GM10266 (cell line): Measurements from ENCODE around the gene SWSAP1.

Experiments used
- DNase-seq: peaks from one replicate; pipeline ENCODE4 v3.0.0; 2012; ENCODE audit errors: extremely low spot score
- CTCF ChIP-seq: IDR thresholded peaks from 2 replicates; pipeline ENCODE4 v1.5.1; 2012; ENCODE audit warnings: mild to moderate bottlenecking, low read depth; ENCODE audit not compliant: control insufficient read depth, insufficient read depth; ENCODE audit errors: missing control alignments

SWSAP1 gene

GRCh38 chr19:11364935-11365334 is 9.5 kb upstream of the SWSAP1 start:
- TF ChIP-seq CTCF: no peak
- DNase-seq: no peak

- no peak for DNase-seq
- no peak for TF ChIP-seq CTCF
Measured at GRCh38 chr19:11365557-11366117, 8.8 kb upstream of the SWSAP1 start.

GRCh38 chr19:11367528-11367927 is 6.9 kb upstream of the SWSAP1 start:
- DNase-seq: no peak
- no peak for TF ChIP-seq CTCF

- TF ChIP-seq CTCF: no peak
- no peak for DNase-seq
Measured at GRCh38 chr19:11370744-11371143, 3.7 kb upstream of the SWSAP1 start.

- DNase-seq: no peak
- TF ChIP-seq CTCF: no peak
Measured at GRCh38 chr19:11373166-11373884, 1.1 kb upstream of the SWSAP1 start.

- no peak for TF ChIP-seq CTCF
- DNase-seq: no peak
Measured at GRCh38 chr19:11373885-11374432, 507 bp upstream of the SWSAP1 start.
